ENCODE data around the gene RNU5B-1.

RNU5B-1 gene

DNA sequence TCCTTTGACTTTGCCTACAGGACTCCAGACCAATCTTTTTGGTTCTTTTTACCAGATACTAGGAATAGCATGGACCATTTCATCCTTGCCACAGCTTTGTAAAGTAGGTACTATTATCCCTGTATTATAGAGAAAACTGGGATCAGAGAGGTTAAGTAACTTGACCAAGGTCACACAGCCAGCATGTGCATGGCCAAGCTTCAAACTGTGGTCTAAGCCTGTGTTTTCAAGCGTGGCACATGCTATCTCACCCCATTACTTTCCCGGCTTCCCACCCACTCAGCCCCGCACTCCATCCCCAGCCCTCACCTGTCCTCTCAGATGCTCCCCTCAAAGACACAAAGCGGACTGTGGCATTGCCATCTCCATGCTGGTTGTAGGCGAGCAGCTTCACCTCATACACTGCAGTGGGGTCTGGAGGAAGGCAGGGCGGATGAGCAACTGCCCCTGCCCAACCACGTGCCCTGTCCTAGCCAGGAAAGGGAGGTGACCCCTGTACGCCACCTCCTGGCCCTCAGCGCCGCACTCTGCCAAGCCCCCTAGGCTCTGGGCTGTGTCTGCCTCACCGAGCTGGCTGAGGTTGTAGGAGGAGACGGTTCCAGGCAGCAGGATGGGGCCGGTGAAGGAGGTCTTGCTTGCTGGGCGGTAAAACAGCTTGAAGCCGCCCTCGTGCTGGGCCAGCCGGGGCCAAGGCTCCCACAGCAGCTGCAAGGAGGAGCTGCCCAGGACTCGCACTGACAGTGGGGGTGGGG lies 25.7 kb downstream of the RNU5B-1 start:
- Histone ChIP-seq H4K8ac (ENCODE audit: low read length) (no peak overlapping the region), H3K27ac (ENCODE audit: low read length, poor library complexity, severe bottlenecking) (no peak overlapping the region), H2BK120ac (ENCODE audit: low read depth, low read length) (no peak overlapping the region), H2AK5ac (ENCODE audit: low read length, severe bottlenecking) (no peak overlapping the region), H3K9me3 (ENCODE audit: control insufficient read depth, low read length) (no peaks in the 10 kb centered on the region), H3K27me3 (ENCODE audit: control insufficient read depth in 1 of 2, insufficient read depth in 1 of 2, low read length in 2 of 2) (peaks cover 13 to 58% of the 10 kb centered on the region in 2 experiments), H2BK15ac (ENCODE audit: low read depth, poor library complexity, severe bottlenecking) (no peak overlapping the region), H4K91ac (ENCODE audit: low read length) (peak overlapping the region; percentile 43), H3K4me3 (ENCODE audit: insufficient read depth in 1 of 2, low read depth in 1 of 2, low read length in 2 of 2) (no peak overlapping the region), H3K4me1 (ENCODE audit: control insufficient read depth, insufficient read depth, low read depth, low read length) (peaks cover 16% of the 10 kb centered on the region), H3K4ac (ENCODE audit: low read depth in 1 of 2, low read length in 2 of 2) (no peak overlapping the region), H2BK12ac (ENCODE audit: low read length in 2 of 2) (no peak overlapping the region), H3K4me2 (ENCODE audit: low read length, poor library complexity, severe bottlenecking) (no peak overlapping the region), H3K36me3 (ENCODE audit: control insufficient read depth in 1 of 2, insufficient read depth in 2 of 2, low read depth in 1 of 2, low read length in 2 of 2) (peaks cover 0 to 7% of the 10 kb centered on the region in 2 experiments), H3K9ac (ENCODE audit: low read length) (no peak overlapping the region), H3K14ac (ENCODE audit: low read length in 2 of 2) (peak overlapping the region in 1 of 2 experiments; percentile 13), H3K18ac (ENCODE audit: low read depth in 1 of 2, low read length in 2 of 2) (no peak overlapping the region), H3K79me1 (replicated peaks; ENCODE audit: low read length, poor library complexity, severe bottlenecking) (no peaks in the 10 kb centered on the region), H2AFZ (ENCODE audit: low read depth, low read length) (no peak overlapping the region), H2BK5ac (ENCODE audit: low read depth, low read length, poor library complexity, severe bottlenecking) (no peak overlapping the region), H3K23ac (ENCODE audit: low read length in 2 of 2) (no peak overlapping the region)
- 94% methylated on average over 13 of the region's 18 CpGs for WGBS
- DNase-seq: no peak

DNA sequence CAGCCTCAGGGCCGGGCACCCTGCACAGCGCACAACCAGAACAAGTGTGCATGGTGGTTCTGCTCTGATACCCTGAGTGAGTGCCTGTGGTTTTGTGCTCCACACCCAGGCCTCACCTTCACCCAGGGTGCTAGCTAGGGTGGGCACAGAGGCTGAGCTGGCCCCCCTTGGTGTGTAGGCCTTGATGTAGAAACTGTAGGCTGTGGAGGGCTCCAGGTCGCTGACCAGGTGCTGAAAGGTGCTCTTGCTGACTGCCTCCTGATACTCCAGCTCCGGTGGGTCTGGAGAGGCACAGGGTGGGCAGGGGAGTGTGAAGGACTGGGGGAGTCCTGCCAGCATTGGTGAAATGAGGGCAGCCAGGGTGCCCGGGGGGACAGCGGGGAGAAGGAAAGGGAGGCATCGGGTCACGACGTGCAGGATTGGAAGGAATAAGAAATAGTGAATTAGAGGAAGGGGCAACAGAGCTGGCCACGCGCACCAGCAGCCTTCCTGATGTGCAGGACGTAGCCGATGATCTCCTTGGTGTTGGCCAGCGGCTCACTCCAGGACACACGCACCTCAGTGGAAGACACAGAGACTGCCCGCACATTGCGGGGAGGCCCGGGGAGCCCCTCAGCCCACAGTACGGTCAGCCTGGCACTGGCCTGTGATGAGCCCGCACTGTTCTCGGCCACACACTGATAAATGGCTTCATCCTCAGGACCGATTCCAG lies 26.6 kb downstream of the RNU5B-1 start:
- 95% methylated on average over 22 of the region's 22 CpGs for WGBS
- H3K36me3 ChIP-seq (ENCODE audit: control insufficient read depth in 1 of 2, insufficient read depth in 2 of 2, low read depth in 1 of 2, low read length in 2 of 2): peaks cover 0 to 7% of the 10 kb centered on the region in 2 experiments
- H4K91ac ChIP-seq (ENCODE audit: low read length): no peak overlapping the region
- H2BK15ac ChIP-seq (ENCODE audit: low read depth, poor library complexity, severe bottlenecking): no peak overlapping the region
- H3K27ac ChIP-seq (ENCODE audit: low read length, poor library complexity, severe bottlenecking): no peak overlapping the region
- no peaks in the 10 kb centered on the region for H3K9me3 ChIP-seq (ENCODE audit: control insufficient read depth, low read length)
- no peak overlapping the region for H3K18ac ChIP-seq (ENCODE audit: low read depth in 1 of 2, low read length in 2 of 2)
- H3K14ac ChIP-seq (ENCODE audit: low read length in 2 of 2): no peak overlapping the region
- H3K4me3 ChIP-seq (ENCODE audit: insufficient read depth in 1 of 2, low read depth in 1 of 2, low read length in 2 of 2): no peak overlapping the region
- no peaks in the 10 kb centered on the region for H3K79me1 ChIP-seq (replicated peaks; ENCODE audit: low read length, poor library complexity, severe bottlenecking)
- H3K23ac ChIP-seq (ENCODE audit: low read length in 2 of 2): no peak overlapping the region
- peaks cover 22 to 67% of the 10 kb centered on the region in 2 experiments for H3K27me3 ChIP-seq (ENCODE audit: control insufficient read depth in 1 of 2, insufficient read depth in 1 of 2, low read length in 2 of 2)
- H3K4me1 ChIP-seq (ENCODE audit: control insufficient read depth, insufficient read depth, low read depth, low read length): peaks cover 17% of the 10 kb centered on the region
- no peak overlapping the region for H2BK5ac ChIP-seq (ENCODE audit: low read depth, low read length, poor library complexity, severe bottlenecking)
- H4K8ac ChIP-seq (ENCODE audit: low read length): no peak overlapping the region
- no peak overlapping the region for H3K4me2 ChIP-seq (ENCODE audit: low read length, poor library complexity, severe bottlenecking)
- H2BK120ac ChIP-seq (ENCODE audit: low read depth, low read length): no peak overlapping the region
- no peak overlapping the region for H3K4ac ChIP-seq (ENCODE audit: low read depth in 1 of 2, low read length in 2 of 2)
- H2BK12ac ChIP-seq (ENCODE audit: low read length in 2 of 2): no peak overlapping the region
- DNase-seq: no peak
- no peak overlapping the region for H2AFZ ChIP-seq (ENCODE audit: low read depth, low read length)
- no peak overlapping the region for H3K9ac ChIP-seq (ENCODE audit: low read length)
- no peak overlapping the region for H2AK5ac ChIP-seq (ENCODE audit: low read length, severe bottlenecking)

DNA sequence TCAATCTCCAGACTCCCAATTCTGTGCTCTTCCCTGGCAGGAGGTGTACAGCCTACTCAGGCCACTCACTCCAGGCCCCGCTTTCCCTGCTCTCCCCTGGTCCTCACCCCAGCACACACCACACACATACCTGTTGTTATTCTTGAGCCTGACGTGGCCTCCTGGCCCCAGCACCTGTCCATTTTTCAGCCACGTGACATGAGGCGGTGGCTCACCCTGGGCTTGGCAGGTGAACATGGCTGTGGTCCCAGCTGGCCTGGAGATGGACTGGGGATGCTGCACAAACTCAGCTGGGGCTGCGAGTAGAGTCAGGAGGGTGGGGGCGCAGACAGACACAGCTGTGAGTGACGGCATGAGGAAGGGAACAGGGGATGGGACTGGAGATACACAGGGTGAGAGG lies 27.3 kb downstream of the RNU5B-1 start:
- no peak for DNase-seq
- Histone ChIP-seq H2AK5ac (ENCODE audit: low read length, severe bottlenecking) (no peak overlapping the region), H3K14ac (ENCODE audit: low read length in 2 of 2) (no peak overlapping the region), H4K91ac (ENCODE audit: low read length) (peak overlapping the region; percentile 29), H3K4ac (ENCODE audit: low read depth in 1 of 2, low read length in 2 of 2) (no peak overlapping the region), H3K27me3 (ENCODE audit: control insufficient read depth in 1 of 2, insufficient read depth in 1 of 2, low read length in 2 of 2) (peaks cover 29 to 72% of the 10 kb centered on the region in 2 experiments), H2BK15ac (ENCODE audit: low read depth, poor library complexity, severe bottlenecking) (peak overlapping the region; percentile 45), H2BK5ac (ENCODE audit: low read depth, low read length, poor library complexity, severe bottlenecking) (no peak overlapping the region), H2BK120ac (ENCODE audit: low read depth, low read length) (no peak overlapping the region), H3K18ac (ENCODE audit: low read depth in 1 of 2, low read length in 2 of 2) (no peak overlapping the region), H3K23ac (ENCODE audit: low read length in 2 of 2) (no peak overlapping the region), H2AFZ (ENCODE audit: low read depth, low read length) (no peak overlapping the region), H3K27ac (ENCODE audit: low read length, poor library complexity, severe bottlenecking) (no peak overlapping the region), H3K79me1 (replicated peaks; ENCODE audit: low read length, poor library complexity, severe bottlenecking) (no peaks in the 10 kb centered on the region), H3K9ac (ENCODE audit: low read length) (no peak overlapping the region), H3K36me3 (ENCODE audit: control insufficient read depth in 1 of 2, insufficient read depth in 2 of 2, low read depth in 1 of 2, low read length in 2 of 2) (peaks cover 0 to 7% of the 10 kb centered on the region in 2 experiments), H2BK12ac (ENCODE audit: low read length in 2 of 2) (no peak overlapping the region), H4K8ac (ENCODE audit: low read length) (no peak overlapping the region), H3K4me2 (ENCODE audit: low read length, poor library complexity, severe bottlenecking) (no peak overlapping the region), H3K4me3 (ENCODE audit: insufficient read depth in 1 of 2, low read depth in 1 of 2, low read length in 2 of 2) (peak overlapping the region in 1 of 2 experiments; percentile 11), H3K4me1 (ENCODE audit: control insufficient read depth, insufficient read depth, low read depth, low read length) (peaks cover 17% of the 10 kb centered on the region), H3K9me3 (ENCODE audit: control insufficient read depth, low read length) (no peaks in the 10 kb centered on the region)
- 98% methylated on average over 6 of the region's 7 CpGs for WGBS

- Histone ChIP-seq H2BK15ac (ENCODE audit: low read depth, poor library complexity, severe bottlenecking) (no peak overlapping the region), H2BK12ac (ENCODE audit: low read length in 2 of 2) (no peak overlapping the region), H3K18ac (ENCODE audit: low read depth in 1 of 2, low read length in 2 of 2) (no peak overlapping the region), H4K8ac (ENCODE audit: low read length) (no peak overlapping the region), H3K23ac (ENCODE audit: low read length in 2 of 2) (no peak overlapping the region), H3K14ac (ENCODE audit: low read length in 2 of 2) (no peak overlapping the region), H3K4me3 (ENCODE audit: insufficient read depth in 1 of 2, low read depth in 1 of 2, low read length in 2 of 2) (no peak overlapping the region), H2AFZ (ENCODE audit: low read depth, low read length) (no peak overlapping the region), H3K27me3 (ENCODE audit: control insufficient read depth in 1 of 2, insufficient read depth in 1 of 2, low read length in 2 of 2) (peaks cover 37 to 79% of the 10 kb centered on the region in 2 experiments), H3K36me3 (ENCODE audit: control insufficient read depth in 1 of 2, insufficient read depth in 2 of 2, low read depth in 1 of 2, low read length in 2 of 2) (peaks cover 0 to 7% of the 10 kb centered on the region in 2 experiments), H3K9ac (ENCODE audit: low read length) (no peak overlapping the region), H3K27ac (ENCODE audit: low read length, poor library complexity, severe bottlenecking) (no peak overlapping the region), H3K9me3 (ENCODE audit: control insufficient read depth, low read length) (no peaks in the 10 kb centered on the region), H2AK5ac (ENCODE audit: low read length, severe bottlenecking) (no peak overlapping the region), H2BK120ac (ENCODE audit: low read depth, low read length) (no peak overlapping the region), H3K79me1 (replicated peaks; ENCODE audit: low read length, poor library complexity, severe bottlenecking) (no peaks in the 10 kb centered on the region), H3K4me2 (ENCODE audit: low read length, poor library complexity, severe bottlenecking) (no peak overlapping the region), H3K4ac (ENCODE audit: low read depth in 1 of 2, low read length in 2 of 2) (no peak overlapping the region), H2BK5ac (ENCODE audit: low read depth, low read length, poor library complexity, severe bottlenecking) (no peak overlapping the region), H4K91ac (ENCODE audit: low read length) (no peak overlapping the region), H3K4me1 (ENCODE audit: control insufficient read depth, insufficient read depth, low read depth, low read length) (peaks cover 17% of the 10 kb centered on the region)
- no peak for DNase-seq
- WGBS: 89% methylated on average over 31 of the region's 31 CpGs
Observed at GRCh38 chr15:65332391-65333147, 28.1 kb downstream of the RNU5B-1 start.

Data from mesenchymal stem cell (in vitro differentiated cells and primary cell).